ENCODE data around the gene HTR3B. TPM values are rescaled to one million over a fixed set of nuclear protein-coding genes. Genes with fewer than 3 reads are reported as not detected.
"Not testable (repeated sequence)": the region's sequence is repeated elsewhere in the genome, so short reads cannot be mapped to it uniquely, and the experiment has no call there.

The HTR3B gene
- total RNA-seq, 2 donors from 2014 or later, result not detected

- H3K9me3 ChIP-seq, result no peaks in the 10 kb centered on the region
- H3K4me1 ChIP-seq, result peaks cover 0 to 28% of the 10 kb centered on the region in 2 donors
- DNase-seq (ENCODE audit: low spot score), result no peak
- H3K27me3 ChIP-seq, result no peaks in the 10 kb centered on the region
- H3K4me3 ChIP-seq, result peak overlapping the region; percentile 79 to 95
- H3K27ac ChIP-seq, result peak overlapping the region; percentile 88 to 97
- H3K36me3 ChIP-seq, result no peaks in the 10 kb centered on the region
- no peak for TF ChIP-seq CTCF (IDR thresholded peaks at IDR 0.05)
Measured at GRCh38 chr11:113874581-113875233, 29.9 kb upstream of the HTR3B start.

GRCh38 chr11:113875234-113876073 is 29.1 kb upstream of the HTR3B start, which contains the start of gene USP28:
Gene USP28 (minus strand): TSS chr11:113875572. CDS start chr11:113875501, 71 bp downstream.
- DNase-seq (ENCODE audit: low spot score), result peak; percentile 98
- Histone ChIP-seq H3K36me3 (no peaks in the 10 kb centered on the region), H3K4me1 (peaks cover 0 to 28% of the 10 kb centered on the region in 2 donors), H3K27ac (peak within 1 kb of the TSS; percentile 94 to 97), H3K4me3 (peak within 1 kb of the TSS; percentile 79 to 95), H3K9me3 (no peaks in the 10 kb centered on the region), H3K27me3 (no peaks in the 10 kb centered on the region)
- no peak for TF ChIP-seq CTCF (IDR thresholded peaks at IDR 0.05)

- Histone ChIP-seq H3K4me1 (peaks cover 0 to 21% of the 10 kb centered on the region in 2 donors), H3K36me3 (no peaks in the 10 kb centered on the region), H3K27ac (peak overlapping the region; percentile 94 to 97), H3K27me3 (no peaks in the 10 kb centered on the region), H3K4me3 (peak overlapping the region; percentile 49 to 79), H3K9me3 (no peaks in the 10 kb centered on the region)
- no peak for TF ChIP-seq CTCF (IDR thresholded peaks at IDR 0.05)
- DNase-seq (ENCODE audit: low spot score), result no peak
Measured at GRCh38 chr11:113876074-113876797, 28.4 kb upstream of the HTR3B start.

DNA sequence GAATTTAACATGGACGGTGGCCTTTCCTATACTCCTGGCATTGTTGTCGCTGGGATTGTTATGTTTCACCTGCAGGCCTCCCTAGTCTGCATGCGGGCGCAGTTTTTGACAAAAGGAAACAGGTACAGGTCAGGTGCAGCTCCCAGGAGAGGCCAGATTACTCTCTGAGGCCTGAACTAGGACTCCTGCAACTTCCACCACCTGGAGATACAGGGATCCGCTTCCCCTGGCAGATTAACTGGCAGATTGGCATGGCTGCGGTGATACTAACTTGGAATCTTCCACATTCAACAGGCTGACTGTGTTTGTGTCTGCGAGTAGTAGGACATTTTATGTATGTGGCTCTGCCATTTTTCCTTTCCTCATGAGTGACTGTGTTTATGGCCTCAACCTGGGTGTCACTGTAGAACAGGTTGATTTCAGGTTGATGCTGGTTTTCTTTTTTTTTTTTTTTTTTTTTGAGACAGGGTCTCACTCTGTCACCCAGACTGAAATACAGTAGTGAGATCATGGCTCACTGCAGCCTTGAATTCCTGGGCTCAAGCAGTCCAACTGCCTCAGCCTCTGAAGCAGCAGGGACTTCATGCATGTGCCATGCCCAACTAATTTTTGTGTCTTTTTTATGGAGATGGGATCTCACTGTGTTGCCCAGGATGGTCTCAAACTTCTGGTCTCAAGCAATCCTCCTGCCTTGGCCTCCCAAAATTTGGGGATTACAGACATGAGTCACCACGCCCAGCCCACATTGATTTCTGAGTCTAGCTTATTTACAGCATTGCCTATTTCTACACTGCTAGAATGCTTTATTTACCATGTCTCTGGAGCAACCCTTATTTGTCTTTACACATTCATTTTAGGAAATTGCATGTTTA is 27.6 kb upstream of the HTR3B start:
- no peaks in the 10 kb centered on the region for H3K9me3 ChIP-seq
- H3K27ac ChIP-seq, result no peak overlapping the region
- no peak for DNase-seq (ENCODE audit: low spot score)
- TF ChIP-seq CTCF (IDR thresholded peaks at IDR 0.05), result no peak
- H3K4me1 ChIP-seq, result peaks cover 0 to 13% of the 10 kb centered on the region in 2 donors
- no peaks in the 10 kb centered on the region for H3K36me3 ChIP-seq
- no peak overlapping the region for H3K4me3 ChIP-seq
- no peaks in the 10 kb centered on the region for H3K27me3 ChIP-seq

- no peaks in the 10 kb centered on the region for H3K27me3 ChIP-seq
- no peak overlapping the region for H3K27ac ChIP-seq
- no peaks in the 10 kb centered on the region for H3K9me3 ChIP-seq
- TF ChIP-seq CTCF (IDR thresholded peaks at IDR 0.05), result no peak
- H3K36me3 ChIP-seq, result no peaks in the 10 kb centered on the region
- no peak for DNase-seq (ENCODE audit: low spot score)
- H3K4me1 ChIP-seq, result peaks cover 0 to 13% of the 10 kb centered on the region in 2 donors
- H3K4me3 ChIP-seq, result no peak overlapping the region
Measured at GRCh38 chr11:113877670-113878055, 26.9 kb upstream of the HTR3B start.

- not testable (repeated sequence) for H3K27ac ChIP-seq; H3K27me3 ChIP-seq; H3K4me1 ChIP-seq; H3K36me3 ChIP-seq; H3K9me3 ChIP-seq; H3K4me3 ChIP-seq; DNase-seq (ENCODE audit: low spot score)
Measured at GRCh38 chr11:113879446-113879845, 25.1 kb upstream of the HTR3B start.

All from right atrium auricular region (tissue), 2 donors.